ENCODE data around the gene ZNF711.
"Not testable (repeated sequence)": the region's sequence is repeated elsewhere in the genome, so short reads cannot be mapped to it uniquely, and the experiment has no call there.

The ZNF711 gene

GRCh38 chrX:85288992-85289723, 45.4 kb downstream of the ZNF711 start:
- Histone ChIP-seq H3K4me1 (no peaks in the 10 kb centered on the region), H3K27me3 (ENCODE audit: control insufficient read depth, insufficient read depth, low read length) (no peaks in the 10 kb centered on the region), H3K79me2 (no peaks in the 10 kb centered on the region), H3K27ac (no peak overlapping the region), H3K36me3 (ENCODE audit: control insufficient read depth, insufficient read depth, low read length) (no peaks in the 10 kb centered on the region), H3K4me3 (ENCODE audit: low read depth, low read length) (no peak overlapping the region), H3K4me2 (ENCODE audit: low read length) (no peak overlapping the region), H3K9me3 (ENCODE audit: control insufficient read depth, low read length) (no peaks in the 10 kb centered on the region), H3K9ac (no peak overlapping the region), H2AFZ (no peak overlapping the region)
- no peak for TF ChIP-seq CTCF (IDR thresholded peaks at IDR 0.05)

DNA sequence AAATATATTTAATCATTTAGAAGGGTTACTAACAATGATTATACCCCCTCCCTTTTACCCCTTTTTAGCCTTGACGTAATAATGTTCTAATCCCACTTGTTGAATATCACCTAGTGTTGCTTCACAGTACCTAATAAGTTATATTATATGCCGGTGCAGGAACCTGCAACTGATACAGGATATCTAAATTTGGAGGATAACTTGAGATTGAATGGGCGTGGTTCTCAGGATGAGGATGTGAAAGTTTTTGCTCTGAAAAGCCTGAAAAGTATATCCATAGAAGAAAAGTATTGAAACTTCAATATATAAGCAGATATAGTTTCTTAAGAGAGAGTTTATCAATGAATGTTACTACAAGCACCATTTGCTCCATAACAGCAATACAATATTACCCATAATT, 59.8 kb downstream of the ZNF711 start:
- no peaks in the 10 kb centered on the region for H3K9me3 ChIP-seq (ENCODE audit: control insufficient read depth, low read length)
- no peaks in the 10 kb centered on the region for H3K4me1 ChIP-seq
- H3K27ac ChIP-seq = no peak overlapping the region
- H3K27me3 ChIP-seq (ENCODE audit: control insufficient read depth, insufficient read depth, low read length) = no peaks in the 10 kb centered on the region
- no peaks in the 10 kb centered on the region for H3K36me3 ChIP-seq (ENCODE audit: control insufficient read depth, insufficient read depth, low read length)
- H3K4me2 ChIP-seq (ENCODE audit: low read length) = no peak overlapping the region
- no peak overlapping the region for H3K4me3 ChIP-seq (ENCODE audit: low read depth, low read length)
- no peak overlapping the region for H2AFZ ChIP-seq
- no peak for TF ChIP-seq CTCF (IDR thresholded peaks at IDR 0.05)
- no peak overlapping the region for H3K9ac ChIP-seq
- H3K79me2 ChIP-seq = no peaks in the 10 kb centered on the region

DNA sequence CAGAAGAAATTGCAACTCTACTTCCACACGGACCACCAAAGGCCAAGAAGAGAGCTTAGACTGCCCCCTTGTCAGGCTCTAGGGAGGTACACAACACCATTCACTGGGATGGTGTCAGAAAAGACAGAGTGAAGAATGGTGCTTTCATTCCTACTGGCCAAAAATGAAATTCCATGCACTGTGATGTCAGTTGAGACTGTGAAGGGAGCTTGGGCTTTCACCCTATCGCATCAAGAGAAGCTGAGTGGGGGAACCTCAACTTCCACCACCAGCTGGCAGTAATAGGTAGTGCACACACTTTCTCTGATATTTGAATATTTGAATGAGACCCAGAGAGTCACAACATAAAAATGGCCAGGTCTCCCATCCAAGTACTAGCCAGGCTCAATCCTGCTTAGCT, 65.9 kb downstream of the ZNF711 start:
- Histone ChIP-seq H3K4me1 (no peaks in the 10 kb centered on the region), H3K79me2 (no peaks in the 10 kb centered on the region), H3K36me3 (ENCODE audit: control insufficient read depth, insufficient read depth, low read length) (no peaks in the 10 kb centered on the region), H3K4me3 (ENCODE audit: low read depth, low read length) (no peak overlapping the region), H3K9ac (no peak overlapping the region), H3K27me3 (ENCODE audit: control insufficient read depth, insufficient read depth, low read length) (no peaks in the 10 kb centered on the region), H2AFZ (no peak overlapping the region), H3K4me2 (ENCODE audit: low read length) (no peak overlapping the region), H3K27ac (no peak overlapping the region), H3K9me3 (ENCODE audit: control insufficient read depth, low read length) (no peaks in the 10 kb centered on the region)
- TF ChIP-seq CTCF (IDR thresholded peaks at IDR 0.05) = no peak

DNA sequence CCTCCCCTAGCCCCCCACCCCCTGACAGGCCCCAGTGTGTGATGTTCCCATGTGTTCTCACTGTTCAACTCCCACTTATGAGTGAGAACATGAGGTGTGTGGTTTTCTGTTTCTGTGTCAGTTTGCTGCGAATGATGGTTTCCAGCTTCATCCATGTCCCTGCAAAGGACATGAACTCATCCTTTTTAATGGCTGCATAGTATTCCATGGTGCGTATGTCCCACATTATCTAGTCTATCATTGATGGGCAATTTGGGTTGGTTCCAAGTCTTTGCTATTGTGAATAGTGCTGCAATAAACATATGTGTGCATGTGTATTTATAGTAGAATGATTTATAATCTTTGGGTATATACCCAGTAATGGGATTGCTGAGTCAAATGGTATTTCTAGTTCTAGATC, 67.6 kb downstream of the ZNF711 start:
- not testable (repeated sequence) for H3K4me2 ChIP-seq (ENCODE audit: low read length); H3K4me1 ChIP-seq; H3K27me3 ChIP-seq (ENCODE audit: control insufficient read depth, insufficient read depth, low read length); H3K36me3 ChIP-seq (ENCODE audit: control insufficient read depth, insufficient read depth, low read length); H3K9ac ChIP-seq; H3K27ac ChIP-seq; H2AFZ ChIP-seq; H3K79me2 ChIP-seq; H3K9me3 ChIP-seq (ENCODE audit: control insufficient read depth, low read length); H3K4me3 ChIP-seq (ENCODE audit: low read depth, low read length)
